DMS153 treated with DMSO at 0.1 percent for 48 hours (cell line): ENCODE measurements around the gene STARD3.

Source experiments
- DNase-seq: peaks from one replicate; lab custom pipeline; 2025; ENCODE audit not compliant: unreplicated experiment; lab: John Stamatoyannopoulos, UW

STARD3 gene

GRCh38 chr17:39658346-39658745 is 21.4 kb downstream of the STARD3 start:
- DNase-seq, result no peak

GRCh38 chr17:39658760-39659159 is 21.8 kb downstream of the STARD3 start:
- no peak for DNase-seq

- DNase-seq, result no peak
Observed at GRCh38 chr17:39659279-39660010, 22.5 kb downstream of the STARD3 start.

GRCh38 chr17:39660011-39660360 is 23.0 kb downstream of the STARD3 start:
- DNase-seq, result no peak

GRCh38 chr17:39660397-39661385 is 23.7 kb downstream of the STARD3 start:
- no peak for DNase-seq

GRCh38 chr17:39661744-39662541 is 25.0 kb downstream of the STARD3 start:
- DNase-seq, result no peak

GRCh38 chr17:39662551-39663339 is 25.8 kb downstream of the STARD3 start:
- no peak for DNase-seq

GRCh38 chr17:39663340-39663687 is 26.4 kb downstream of the STARD3 start:
- no peak for DNase-seq

GRCh38 chr17:39663688-39664580 is 27.0 kb downstream of the STARD3 start:
- DNase-seq, result no peak

GRCh38 chr17:39664581-39665561 is 27.9 kb downstream of the STARD3 start, which contains the start of gene TCAP:
Gene TCAP, plus strand, starts transcription at chr17:39665349. Its CDS starts 11 bp downstream, at chr17:39665360.
- no peak for DNase-seq

- DNase-seq, result no peak
Observed at GRCh38 chr17:39665642-39666224, 28.8 kb downstream of the STARD3 start.

GRCh38 chr17:39666231-39666600 is 29.3 kb downstream of the STARD3 start:
- no peak for DNase-seq

GRCh38 chr17:39666601-39667261 is 29.8 kb downstream of the STARD3 start:
- no peak for DNase-seq

GRCh38 chr17:39667262-39667944 is 30.5 kb downstream of the STARD3 start:
- no peak for DNase-seq

GRCh38 chr17:39667945-39668924 is 31.3 kb downstream of the STARD3 start, which contains the start of gene PNMT:
Gene PNMT, plus strand, starts transcription at chr17:39668453. Its CDS starts 23 bp downstream, at chr17:39668476.
- DNase-seq, result peak; percentile 39
